ENCODE data around the gene ZNF598.

Gene ZNF598

DNA sequence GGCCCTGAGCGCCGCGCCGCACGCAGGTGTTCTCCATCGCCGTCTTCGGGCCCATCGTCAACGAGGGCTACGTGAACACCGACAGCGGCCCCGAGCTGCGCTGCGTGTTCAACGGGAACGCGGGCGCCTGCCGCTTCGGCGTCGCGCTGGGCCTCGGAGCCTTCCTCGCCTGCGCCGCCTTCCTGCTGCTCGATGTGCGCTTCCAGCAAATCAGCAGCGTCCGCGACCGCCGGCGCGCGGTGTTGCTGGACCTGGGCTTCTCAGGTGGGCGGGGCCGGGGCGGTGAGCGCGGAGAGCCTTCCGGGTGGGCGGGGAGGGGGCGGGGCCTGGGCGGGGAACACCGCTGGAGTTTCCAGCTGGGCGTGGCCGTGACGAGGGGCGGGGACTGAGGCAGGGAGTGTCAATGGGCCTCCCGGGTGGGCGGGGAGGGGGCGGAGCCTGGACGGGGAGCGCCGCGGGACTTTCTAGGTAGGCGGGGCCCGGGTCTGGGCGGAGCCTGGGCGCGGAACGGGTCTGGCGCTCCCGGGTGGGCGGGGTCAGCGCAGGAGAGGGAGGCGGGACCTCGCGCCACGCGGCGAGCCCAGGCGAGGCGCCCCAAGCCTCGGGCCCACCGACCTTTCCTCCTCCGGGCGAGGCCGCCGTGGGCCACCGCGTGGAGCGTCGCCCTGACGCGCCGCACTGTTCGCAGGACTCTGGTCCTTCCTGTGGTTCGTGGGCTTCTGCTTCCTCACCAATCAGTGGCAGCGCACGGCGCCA is 17.5 kb downstream of the ZNF598 start:
- peak; percentile 92 for DNase-seq (ENCODE audit: low spot score)
- peak overlapping the region; percentile 64 for H3K4me3 ChIP-seq
- H3K27ac ChIP-seq, result peak overlapping the region in 1 of 2 donors; percentile 19
- TF ChIP-seq, protein P1, sequence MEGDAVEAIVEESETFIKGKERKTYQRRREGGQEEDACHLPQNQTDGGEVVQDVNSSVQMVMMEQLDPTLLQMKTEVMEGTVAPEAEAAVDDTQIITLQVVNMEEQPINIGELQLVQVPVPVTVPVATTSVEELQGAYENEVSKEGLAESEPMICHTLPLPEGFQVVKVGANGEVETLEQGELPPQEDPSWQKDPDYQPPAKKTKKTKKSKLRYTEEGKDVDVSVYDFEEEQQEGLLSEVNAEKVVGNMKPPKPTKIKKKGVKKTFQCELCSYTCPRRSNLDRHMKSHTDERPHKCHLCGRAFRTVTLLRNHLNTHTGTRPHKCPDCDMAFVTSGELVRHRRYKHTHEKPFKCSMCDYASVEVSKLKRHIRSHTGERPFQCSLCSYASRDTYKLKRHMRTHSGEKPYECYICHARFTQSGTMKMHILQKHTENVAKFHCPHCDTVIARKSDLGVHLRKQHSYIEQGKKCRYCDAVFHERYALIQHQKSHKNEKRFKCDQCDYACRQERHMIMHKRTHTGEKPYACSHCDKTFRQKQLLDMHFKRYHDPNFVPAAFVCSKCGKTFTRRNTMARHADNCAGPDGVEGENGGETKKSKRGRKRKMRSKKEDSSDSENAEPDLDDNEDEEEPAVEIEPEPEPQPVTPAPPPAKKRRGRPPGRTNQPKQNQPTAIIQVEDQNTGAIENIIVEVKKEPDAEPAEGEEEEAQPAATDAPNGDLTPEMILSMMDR (IDR thresholded peaks at IDR 0.05), result no peak

DNA sequence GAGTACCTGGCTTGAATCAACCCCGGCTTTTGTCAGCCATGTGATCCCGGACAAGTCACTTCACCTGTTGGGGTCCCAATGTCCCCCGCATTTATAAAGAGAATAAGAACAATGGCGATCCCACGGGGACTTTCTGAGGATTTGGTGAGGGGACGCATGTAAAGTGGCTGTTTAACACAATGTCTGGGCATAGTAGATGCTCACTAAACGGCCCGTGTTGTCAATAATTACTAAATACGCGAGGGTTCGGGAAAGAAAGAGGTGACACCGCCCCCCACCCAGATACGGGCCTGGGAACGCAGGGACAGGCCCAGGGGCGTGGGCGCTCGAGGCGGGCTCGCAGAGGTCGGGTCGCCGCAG is 18.1 kb downstream of the ZNF598 start:
- H3K4me3 ChIP-seq, result peak overlapping the region; percentile 64
- TF ChIP-seq, protein P1 (IDR thresholded peaks at IDR 0.05), result no peak
- peak overlapping the region in 1 of 2 donors; percentile 19 for H3K27ac ChIP-seq
- DNase-seq (ENCODE audit: low spot score), result no peak

DNA sequence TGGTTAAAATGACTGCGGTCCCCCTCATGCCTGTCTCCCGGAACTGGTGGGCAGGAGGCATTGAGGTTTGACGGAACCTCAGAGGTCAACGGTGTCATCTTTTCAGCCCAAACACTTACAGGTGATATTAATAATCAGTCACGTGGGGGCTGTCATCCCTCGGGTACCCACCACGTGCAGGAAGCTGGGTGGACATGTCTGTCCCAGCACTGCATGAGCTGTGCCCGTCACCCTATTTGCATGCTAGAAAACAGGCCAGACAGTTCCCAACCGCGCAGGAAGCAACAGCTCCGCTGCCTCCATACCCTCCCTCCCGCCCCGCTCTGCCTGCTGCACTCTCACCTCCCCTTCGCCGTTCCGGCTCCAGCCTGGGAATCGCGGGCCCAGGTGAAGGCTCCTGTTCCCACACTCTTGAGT is 18.5 kb downstream of the ZNF598 start:
- DNase-seq (ENCODE audit: low spot score), result no peak
- TF ChIP-seq, protein P1 (IDR thresholded peaks at IDR 0.05), result no peak
- Histone ChIP-seq H3K27ac (no peak overlapping the region), H3K4me3 (peak overlapping the region; percentile 64)

DNA sequence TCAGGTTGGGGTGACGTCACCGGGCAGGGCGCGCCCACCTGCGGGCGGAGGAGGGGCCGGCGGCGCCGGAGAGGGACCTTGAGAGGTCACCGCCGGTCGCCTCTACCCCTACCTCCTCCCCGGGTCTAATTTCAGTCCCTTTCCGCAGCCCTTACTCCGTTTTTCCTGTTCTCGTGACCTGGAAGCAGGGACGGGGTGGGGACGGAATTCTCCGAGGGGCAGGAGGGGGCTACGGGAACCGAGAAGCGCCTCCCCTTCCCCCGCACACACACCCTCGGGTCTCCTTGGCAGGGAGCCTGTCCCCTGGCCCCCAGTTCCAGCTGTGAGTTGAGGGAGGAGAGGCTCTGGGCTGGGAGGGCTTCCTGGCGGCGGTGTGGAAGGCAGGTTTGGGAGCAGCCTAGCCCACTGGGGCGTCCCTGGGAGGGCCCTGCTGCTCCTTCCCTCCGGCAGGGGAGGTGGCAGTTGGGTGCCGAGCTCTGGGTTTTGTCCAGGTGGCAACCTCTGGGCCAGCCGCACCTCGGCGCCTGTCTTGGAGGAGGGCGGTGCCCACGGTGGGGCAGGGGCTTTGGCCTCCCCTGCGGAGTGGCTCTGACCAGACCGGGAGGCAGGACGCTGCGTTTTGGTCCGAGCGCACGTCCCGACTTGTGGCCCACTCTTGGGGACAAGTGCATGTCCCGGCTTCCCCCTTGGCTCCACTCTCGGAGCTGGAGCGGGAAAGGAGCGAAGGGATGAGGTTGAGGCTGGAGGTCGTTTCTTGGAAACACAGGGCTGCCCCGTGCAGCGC is 19.1 kb downstream of the ZNF598 start:
- Histone ChIP-seq H3K4me3 (peak overlapping the region; percentile 58), H3K27ac (no peak overlapping the region)
- no peak for DNase-seq (ENCODE audit: low spot score)
- TF ChIP-seq, protein P1 (IDR thresholded peaks at IDR 0.05), result no peak

DNA sequence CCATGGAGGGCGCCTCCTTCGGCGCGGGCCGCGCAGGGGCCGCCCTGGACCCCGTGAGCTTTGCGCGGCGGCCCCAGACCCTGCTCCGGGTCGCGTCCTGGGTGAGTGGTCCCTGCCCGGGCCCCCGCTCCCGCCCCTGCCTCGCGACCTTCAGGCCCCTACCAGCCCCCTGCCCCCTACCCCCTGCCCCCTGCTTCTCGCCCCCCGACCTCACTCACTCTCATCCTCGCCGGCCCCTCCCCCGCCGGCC is 19.6 kb downstream of the ZNF598 start:
- Histone ChIP-seq H3K4me3 (peak overlapping the region; percentile 58), H3K27ac (no peak overlapping the region)
- DNase-seq (ENCODE audit: low spot score), result no peak
- TF ChIP-seq, protein P1 (IDR thresholded peaks at IDR 0.05), result no peak

DNA sequence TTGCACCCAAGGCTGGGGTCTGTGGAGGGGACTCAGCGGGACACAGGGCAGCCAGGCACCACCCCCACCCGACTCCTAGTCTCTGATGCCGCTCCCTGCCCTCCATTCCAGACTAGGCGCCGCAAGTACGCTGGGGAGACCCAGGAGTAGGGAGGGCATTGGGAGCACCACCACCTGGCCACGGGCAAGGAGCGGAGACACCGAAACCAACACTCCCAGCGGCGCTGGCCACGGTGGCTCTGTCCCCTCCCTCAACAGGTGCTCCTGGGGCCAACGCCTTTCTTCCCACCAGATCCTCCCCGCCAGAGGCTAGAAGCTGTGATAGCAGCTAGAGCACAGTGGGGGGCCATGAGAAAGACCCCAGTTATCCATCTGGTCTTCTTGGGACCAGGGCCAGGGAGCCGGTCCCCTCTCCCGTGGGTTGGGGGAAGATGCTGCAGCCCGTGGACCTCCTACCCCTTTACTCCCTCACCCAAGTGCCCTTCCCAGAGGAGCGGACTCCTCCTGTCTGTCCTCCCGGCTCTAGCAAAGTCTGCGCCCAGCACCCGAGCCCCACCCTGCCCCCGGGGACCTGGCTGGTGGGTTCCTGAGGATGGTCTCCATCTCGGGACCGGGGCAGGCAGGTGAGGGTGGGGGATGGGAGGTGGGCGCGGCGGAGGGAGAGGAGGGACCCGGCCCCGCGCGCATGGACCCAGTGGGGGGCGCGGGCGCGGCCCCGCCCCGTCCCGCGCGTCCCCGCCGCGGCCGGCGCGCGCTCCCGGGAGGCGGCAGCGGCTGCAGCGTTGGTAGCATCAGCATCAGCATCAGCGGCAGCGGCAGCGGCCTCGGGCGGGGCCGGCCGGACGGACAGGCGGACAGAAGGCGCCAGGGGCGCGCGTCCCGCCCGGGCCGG is 20.2 kb downstream of the ZNF598 start, which contains the start of gene SYNGR3:
TSS of gene SYNGR3 (plus strand) at position 762 of the 892 bp plus-strand sequence. CDS start 133 bp downstream, outside the sequence.
- TF ChIP-seq, protein P1 (IDR thresholded peaks at IDR 0.05), result no peak
- H3K4me3 ChIP-seq, result peak within 1 kb of the TSS; percentile 58
- no peak within 1 kb of the TSS for H3K27ac ChIP-seq
- no peak for DNase-seq (ENCODE audit: low spot score)
